Renal cortical epithelial cell (primary cell): ENCODE data around the gene MRPL53. TPM values are rescaled to one million over a fixed set of nuclear protein-coding genes. Genes with fewer than 3 reads are reported as not detected.
"Not testable (repeated sequence)": the region's sequence is repeated elsewhere in the genome, so short reads cannot be mapped to it uniquely, and the experiment has no call there.

ENCODE experiments used
- DNase-seq: peaks from one replicate; pipeline ENCODE4 v3.0.0-alpha.2; 2011; ENCODE audit warnings: low read depth
- total RNA-seq: library from RNA; depleted of rRNA; stranded (reverse); fragments of >200 nt; gene quantifications from 2 replicates; pipeline ENCODE4 v1.2.3, GENCODE V29; 2014

Gene MRPL53
- total RNA-seq, 1 donor from 2014 or later: 15.2 TPM

DNA sequence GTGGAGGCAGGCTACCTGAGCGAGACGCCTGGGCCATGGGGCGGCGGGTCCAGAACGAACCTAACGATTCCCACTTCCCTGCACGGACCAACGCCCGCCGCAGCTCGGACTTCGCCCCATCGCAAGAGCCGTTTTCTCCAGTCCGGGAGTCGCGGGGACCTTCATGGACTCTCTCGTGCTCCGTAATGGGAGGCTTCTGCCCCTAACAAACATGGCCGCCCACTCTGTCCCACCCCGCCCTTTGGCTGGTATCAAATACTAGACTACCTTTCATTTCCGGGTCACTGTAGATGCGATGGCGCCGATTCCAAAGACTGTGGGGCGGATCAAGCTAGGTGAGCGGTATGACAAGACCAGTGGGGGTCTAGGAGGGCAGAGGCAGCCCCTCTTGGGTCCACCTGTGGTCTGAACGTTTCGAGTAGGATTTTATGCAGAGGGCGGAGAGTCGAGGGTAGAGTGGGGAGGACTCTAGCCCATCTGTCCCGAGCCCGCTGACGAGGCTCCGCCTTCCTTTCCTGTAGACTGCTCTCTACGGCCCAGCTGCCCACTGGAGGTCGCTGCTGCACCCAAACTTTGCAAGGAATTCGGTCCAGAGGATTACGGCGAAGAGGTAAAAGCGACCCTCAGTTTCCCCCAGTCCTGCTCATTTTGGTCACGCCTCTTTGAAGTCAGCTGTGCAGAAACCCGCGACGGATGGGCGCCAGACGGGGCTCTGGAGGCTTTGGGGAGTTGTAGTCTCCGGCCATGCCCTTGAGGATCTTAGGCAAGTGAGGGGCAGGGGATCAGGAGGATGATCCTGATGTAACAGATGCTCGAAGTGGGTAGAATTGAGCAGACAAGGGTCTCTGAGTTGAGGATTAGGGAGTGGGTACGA lies 10.6 kb upstream of the MRPL53 start, which contains the start of the genes CCDC142 and TTC31:
Gene CCDC142 (minus strand): TSS at position 198 of the 874 bp plus-strand sequence. CDS start 161 bp downstream, at position 37.
Gene TTC31 (plus strand): TSS at position 281 of the 874 bp plus-strand sequence. CDS start 15 bp downstream, at position 296.
- DNase-seq: peak; percentile 90

DNA sequence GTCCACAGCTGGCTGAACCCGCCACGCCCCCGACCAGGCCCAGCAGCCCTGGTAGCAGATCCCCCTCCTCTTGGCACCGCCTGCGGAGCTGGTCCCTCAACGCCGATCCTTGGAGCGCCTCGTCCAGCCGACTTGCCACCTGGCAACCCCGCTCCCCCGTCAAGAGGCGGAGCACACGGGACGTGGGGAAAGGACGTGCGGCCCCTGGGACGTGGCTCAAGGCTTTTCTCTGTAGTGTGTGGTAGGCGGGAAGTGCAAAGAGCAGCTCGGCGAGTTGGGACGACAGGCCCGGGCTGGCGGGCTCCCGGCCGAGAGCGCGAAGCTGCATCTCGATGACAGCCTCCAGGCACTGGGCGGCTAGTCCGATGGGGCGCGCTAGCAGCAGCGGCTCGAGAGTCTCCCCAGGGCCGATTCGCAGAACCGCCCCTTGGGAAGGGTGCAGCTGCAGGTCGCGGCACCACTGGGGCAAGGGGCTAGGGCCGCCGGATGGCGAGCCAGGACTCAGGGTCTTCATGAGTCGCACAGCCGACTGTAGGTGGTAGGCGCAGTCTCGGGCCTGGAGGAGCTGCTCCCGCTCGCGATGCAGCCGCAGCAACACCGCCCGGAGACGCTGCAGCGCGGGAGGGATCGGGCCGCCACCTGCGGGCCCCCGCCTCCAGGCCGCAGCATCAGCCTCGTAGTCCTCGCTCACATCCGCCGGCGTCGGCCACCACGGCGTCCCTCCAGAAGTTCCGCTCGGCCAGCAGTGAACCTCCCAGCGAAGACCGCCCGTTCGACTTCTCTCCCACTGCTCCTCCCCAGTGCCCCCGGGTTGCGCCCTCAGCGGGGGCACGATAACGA lies 9.7 kb upstream of the MRPL53 start:
- DNase-seq: no peak

DNA sequence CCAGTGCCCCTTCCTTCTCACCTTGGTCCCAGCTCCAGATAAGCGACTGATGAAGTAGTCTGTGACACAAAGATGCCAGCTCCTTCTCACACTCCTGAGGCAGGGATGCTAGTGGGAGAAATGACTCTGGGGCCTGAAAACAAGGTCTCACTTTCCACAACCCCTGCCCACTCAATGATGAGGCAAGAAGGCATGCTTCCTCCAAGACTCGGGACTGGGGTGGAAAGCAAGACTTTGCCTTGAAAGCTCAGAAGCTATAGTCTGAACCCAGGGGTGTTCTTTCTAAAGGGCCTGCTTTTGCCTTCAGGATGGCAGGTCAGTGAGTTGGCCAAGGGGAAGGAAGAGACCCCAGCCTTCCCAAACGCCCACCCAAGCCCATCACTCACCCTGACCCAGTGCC lies 9.0 kb upstream of the MRPL53 start:
- DNase-seq: no peak

DNA sequence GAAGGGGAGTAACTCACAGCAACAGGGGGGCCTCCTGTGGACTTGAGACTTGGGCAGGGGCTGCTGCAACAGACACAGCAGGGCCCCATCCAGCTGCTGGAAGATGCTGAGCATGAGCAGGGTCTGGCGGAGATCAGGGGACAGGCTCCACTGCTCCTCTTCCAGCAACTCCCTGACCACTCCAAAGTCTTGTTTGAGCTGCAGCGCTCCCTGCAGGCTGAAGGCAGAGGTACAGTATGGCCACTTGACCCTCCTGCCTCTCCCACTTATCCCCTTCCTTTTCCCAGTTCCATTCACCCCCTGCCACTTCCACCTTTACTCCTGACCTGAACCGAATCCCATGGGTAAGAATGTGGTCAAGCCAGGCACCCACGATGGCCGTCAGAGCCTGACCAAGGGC lies 2.4 kb upstream of the MRPL53 start:
- no peak for DNase-seq

DNA sequence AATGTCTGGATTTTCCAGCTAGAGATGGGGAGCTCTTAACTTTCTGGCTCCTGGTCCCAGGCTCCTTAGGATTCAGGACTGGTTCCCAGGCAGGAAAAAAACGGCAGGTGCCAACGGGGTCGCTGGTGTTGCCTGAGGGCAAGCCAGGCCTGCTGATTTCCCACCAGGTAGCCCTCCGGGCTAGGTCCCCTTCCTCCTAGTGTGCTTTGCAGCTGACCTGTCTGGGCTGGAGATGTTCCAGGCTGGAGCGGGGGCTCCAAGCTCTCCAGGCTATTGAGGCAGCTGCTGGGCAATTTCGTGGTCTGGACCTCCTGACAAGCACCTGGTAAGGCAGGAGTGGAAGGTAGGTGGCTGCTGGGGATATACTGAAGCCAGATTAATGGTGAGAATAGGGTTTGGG lies 2.0 kb upstream of the MRPL53 start:
- DNase-seq: no peak

DNA sequence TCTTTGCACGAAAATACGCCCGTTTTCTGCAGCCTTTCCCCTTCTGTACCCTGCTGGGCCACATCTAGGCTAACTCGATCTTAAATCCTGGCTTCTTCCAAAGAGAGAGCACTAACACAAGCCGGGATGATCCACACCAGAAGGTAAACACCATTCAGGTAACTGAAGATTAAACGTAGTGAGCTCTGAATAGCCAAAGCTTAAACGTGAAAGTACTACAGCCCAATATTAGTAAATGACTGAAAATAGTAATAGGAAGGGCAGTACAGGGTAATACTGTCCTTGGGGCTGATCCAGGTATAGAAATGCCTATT lies 422 bp upstream of the MRPL53 start:
- no peak for DNase-seq

DNA sequence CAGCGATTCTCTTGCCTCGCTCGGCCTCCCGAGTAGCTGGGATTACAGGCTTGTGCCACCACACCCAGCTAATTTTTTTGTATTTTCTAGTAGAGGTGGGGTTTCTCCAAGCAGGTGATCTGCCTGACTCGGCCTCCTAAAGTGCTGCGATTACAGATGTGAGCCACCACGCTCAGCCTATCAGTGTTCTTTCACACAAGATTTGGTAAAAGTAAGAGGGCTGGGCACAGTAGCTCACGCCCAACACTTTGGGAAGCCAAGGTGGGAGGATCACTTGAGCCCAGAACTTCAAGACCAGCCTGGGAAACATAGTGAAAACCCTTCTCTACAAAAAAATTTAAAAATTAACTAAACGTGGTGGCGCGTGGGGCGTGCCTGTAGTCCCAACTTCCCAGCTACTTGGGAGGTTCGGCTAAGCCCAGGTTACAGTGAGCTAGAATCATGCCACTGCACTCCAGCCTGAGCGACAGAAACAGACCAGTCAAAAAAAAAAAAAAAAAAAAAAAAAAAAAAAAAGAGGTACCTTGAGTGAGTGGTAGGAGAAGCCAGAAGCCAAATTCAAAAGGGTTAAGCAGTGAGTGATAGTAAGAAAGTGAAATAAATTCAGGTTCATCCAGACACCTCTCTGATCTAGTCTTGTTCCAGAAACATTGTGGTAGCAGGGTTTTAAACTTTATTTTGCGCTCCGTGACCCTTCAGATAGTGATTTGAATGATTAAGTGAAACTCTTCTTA lies 981 bp downstream of the MRPL53 start:
- DNase-seq: no peak

DNA sequence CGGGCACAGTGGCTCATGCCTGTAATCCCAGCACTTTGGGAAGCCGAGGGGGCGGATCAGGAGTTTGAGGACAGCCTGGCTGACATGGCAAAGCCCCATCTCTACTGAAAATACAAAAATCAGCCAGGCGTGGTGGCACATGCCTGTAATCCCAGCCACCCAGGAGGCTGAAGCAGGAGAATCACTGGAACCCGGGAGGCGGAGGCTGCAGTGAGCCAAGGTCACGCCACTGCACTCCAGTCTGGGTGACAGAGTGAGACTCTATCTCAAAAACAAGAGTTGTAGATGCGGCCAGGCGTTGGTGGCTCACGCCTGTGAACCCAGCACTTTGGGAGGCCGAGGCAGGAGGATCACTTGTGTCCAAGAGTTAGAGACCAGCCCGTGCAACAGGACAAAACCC lies 1.7 kb downstream of the MRPL53 start:
- DNase-seq: not testable (repeated sequence)

DNA sequence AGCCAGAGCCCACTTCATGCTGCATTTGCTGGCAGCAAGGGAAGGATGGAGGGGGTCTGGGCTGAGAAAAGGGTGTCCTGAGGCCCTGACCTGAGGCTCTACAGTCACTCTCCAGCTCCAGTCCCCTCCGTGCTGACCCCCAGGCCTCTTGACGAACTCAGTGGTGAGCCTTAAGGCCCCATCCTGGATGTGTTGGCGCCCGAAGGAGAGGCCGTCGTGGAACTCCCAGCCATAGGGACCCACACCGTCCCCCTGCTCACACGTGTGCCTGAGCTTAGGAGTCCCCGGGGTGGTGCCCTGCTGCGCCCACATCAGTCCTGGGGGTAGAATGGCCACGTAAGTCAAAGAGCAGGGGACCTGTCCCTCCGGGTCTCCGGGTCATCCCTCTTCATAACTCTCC lies 8.1 kb downstream of the MRPL53 start:
- no peak for DNase-seq

DNA sequence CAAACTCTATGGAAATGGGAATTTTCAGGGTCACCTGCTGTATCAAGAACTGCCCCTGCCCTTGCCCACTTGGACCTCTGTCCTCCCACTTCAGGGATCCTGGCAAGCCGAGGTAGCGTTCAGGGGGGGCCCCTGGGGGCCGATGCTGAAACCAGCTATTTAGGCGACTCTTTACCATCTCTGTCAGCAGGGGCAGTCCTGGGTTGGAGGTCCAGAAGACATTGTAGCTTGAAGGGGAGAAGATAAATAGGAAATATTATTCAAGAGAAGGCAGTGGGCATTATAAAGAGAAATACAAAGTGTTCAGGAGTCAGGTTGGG lies 9.7 kb downstream of the MRPL53 start:
- no peak for DNase-seq

DNA sequence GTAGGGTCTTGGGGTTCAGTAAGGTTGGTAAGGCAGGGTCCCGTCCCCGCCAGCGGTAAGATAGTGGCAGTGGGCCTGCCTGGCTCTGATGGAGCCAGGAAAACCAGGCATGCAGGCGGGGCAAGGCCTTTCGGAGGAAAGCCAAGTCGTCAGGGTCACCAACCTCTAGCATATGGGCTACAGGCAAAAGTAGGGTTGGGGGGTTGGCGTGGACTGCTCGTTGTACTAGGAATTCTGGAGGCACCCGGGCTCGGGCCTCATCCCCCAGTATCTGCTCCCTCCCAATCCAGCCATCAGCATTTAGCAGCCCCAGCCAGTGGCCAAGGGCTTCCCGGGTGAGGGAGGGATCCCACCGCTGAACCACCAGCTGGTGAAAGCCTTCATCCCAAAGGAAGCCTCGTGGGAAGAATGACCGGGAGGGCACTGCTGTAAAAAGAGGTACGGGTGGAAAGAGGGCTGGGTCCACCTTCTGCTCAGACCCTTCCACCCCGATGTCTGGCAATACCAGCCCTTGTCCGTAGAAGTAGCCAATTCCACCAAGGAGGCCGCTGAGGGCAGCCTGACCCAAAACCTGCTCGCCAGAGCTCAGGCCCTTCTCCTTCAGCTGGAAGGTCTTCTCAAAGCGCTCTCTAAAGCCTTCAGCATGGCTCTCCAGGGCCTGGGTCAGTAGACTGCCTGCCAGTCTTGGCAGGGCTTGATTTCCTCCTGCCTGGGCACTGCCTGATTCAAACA lies 10.3 kb downstream of the MRPL53 start:
- no peak for DNase-seq

DNA sequence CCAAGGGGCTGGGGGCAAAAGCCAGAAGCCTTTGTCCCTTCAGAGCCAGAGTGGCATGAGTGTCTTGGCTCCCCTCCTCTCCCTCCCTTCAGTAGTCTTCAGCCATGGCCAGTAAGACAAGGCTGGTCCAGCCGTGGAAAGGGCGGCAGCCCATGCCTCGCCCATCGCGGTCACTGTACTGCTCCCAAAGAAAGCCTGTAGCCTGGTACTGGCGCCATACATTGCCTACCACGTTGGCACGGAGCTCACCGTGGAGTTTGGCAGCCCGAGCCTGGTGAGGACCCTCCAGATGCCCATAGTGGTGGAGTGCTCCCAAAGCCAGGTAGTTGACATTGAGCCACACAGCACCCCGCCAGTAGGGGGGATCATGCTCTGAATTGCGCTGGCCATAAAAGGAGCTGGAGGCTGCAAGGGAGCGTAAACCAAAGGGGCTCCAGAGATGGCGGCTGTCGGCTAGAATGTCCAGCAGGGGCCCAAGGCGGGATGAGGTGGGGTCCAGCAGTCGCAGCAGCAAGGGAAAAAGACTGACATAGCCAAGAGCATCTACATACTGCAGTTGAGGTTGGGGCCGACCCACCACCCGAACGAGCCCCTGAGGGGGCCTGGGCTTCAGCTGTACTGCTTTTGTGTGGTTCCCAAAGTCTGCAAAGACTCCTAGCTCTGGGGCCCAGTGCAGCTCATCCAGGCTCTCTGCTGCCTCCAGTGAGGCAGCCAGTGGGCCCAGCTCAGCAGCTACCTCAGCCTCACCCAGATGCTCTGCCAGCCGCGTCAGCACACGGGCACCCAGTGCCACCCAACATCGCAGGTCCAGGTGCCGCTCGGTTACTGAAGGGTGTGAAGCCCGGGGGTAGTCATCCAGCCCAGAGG lies 11.1 kb downstream of the MRPL53 start:
- DNase-seq: no peak

DNA sequence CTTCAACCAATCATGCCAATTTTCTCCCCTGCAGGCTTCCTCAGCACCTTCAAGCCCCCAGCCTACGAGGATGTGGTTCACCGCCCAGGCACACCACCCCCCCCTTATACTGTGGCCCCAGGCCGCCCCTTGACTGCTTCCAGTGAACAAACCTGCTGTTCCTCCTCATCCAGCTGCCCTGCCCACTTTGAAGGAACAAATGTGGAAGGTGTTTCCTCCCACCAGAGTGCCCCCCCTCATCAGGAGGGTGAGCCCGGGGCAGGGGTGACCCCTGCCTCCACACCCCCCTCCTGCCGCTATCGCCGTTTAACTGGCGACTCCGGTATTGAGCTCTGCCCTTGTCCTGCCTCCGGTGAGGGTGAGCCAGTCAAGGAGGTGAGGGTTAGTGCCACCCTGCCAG lies 12.3 kb downstream of the MRPL53 start:
- not testable (repeated sequence) for DNase-seq

DNA sequence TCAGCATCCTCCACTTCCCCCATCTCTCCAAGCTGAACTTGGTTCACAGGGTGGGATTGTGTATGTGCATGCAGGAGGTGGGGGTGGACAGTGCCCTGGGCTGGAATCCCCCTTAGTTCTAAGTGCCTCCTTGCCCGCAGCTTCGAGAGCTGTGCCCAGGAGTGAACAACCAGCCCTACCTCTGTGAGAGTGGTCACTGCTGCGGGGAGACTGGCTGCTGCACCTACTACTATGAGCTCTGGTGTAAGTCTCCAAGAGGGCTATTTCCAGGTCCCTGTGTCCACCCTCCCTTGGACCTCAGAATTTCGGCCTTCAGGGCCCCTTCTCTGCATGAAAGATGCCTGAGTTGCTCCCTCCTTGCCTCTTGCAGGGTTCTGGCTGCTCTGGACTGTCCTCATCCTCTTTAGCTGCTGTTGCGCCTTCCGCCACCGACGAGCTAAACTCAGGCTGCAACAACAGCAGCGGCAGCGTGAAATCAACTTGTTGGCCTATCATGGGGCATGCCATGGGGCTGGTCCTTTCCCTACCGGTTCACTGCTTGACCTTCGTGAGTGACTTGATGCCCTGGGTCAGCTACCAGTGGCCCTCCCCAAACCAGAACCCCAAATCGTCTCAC lies 12.9 kb downstream of the MRPL53 start:
- not testable (repeated sequence) for DNase-seq

DNA sequence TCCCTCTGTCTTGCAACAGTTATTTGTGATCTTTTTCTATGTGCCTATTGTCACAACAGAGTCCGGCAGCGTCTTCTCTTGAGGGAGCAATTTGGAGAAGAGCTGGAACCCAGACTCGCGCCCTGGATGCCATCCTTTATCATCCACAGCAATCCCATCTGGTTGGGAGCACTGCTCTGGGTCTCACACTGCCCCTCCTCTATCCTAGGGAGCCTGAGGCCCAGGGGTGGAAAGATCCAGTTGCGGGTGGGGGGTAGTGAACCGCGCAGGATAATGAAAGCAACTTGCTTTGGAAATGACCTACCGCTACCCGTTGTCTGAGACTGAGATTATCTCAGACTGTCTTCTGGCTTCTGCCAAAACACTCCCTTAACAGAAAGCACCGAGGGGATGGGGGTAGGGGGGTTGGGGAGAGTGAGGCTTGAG lies 13.5 kb downstream of the MRPL53 start:
- no peak for DNase-seq

DNA sequence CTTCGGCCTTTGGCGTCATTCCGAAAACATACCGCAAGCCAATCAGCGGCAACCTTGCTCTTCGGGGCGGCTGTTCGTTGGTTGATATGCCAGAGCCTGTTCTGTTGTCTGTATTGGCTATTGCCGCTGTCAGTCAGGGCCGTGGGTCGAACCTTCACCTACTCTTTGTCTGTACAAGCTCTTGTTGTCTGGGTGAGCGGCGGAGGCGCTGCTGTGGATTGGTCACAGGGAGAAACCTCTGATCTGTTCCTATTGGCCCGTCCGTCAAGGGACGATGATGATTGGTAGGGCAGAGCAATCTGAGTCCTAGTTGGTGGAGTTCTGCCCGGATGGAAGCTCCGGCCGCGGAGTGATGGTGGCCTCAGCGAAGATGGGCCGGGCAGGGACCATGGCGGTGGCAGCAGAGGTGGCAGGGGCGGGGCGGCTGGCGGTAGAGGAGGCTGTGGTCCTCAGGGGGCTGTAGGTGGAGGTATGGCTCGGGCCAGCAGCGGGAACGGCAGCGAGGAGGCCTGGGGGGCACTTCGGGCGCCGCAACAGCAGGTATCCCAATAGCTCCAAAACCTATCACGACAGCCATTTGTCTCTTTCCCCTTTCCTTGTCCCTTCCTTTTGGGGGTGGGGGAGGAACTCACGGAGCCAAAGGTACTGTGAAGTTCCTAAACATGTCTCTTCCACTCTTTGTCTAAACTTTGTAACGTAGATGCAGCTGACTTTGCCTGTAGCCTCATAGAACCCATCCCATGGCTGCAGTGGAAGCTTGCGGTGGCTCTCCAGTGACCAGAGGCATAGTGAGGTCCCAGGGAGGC lies 14.1 kb downstream of the MRPL53 start, which contains the start of gene WBP1:
Gene WBP1 (plus strand): TSS at position 307 of the 806 bp plus-strand sequence. CDS start 165 bp downstream, at position 472.
- peak; percentile 100 for DNase-seq

DNA sequence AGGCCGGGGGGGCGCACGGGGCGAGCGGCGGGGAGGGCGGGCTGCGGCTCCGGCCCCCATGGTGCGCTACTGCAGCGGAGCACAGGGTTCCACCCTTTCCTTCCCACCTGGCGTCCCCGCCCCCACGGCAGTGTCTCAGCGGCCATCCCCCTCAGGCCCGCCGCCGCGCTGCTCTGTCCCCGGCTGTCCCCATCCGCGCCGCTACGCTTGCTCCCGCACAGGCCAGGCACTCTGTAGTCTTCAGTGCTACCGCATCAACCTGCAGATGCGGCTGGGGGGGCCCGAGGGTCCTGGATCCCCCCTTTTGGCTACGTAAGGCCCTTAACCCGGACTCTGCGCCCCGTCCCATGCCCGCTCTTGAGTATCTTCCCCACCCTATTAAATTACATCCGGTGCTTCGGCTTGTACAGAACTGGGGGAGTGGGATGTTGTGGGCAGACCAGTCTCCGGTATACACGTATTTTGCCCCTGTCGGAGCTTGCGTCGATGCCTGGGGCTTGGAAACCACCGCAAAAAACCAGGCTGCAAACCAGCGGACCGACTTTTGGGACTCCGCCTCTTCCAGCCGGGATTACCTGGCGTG lies 14.8 kb downstream of the MRPL53 start:
- no peak for DNase-seq

DNA sequence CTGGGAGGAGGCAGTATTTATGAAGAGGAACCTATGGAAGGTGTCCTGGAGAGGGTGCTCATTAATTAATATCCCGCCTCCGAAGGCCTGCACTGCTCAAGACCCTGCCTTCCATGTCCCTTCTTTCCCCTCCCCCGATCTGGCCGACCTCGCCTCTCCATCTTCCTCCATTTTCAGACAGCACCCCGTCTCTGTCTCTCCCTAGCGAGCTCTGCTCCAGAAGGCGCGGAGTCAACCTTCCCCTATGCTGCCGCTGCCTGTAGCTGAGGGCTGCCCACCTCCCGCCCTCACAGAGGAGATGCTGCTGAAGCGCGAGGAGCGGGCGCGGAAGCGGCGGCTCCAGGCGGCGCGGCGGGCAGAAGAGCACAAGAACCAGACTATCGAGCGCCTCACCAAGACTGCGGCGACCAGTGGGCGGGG lies 15.3 kb downstream of the MRPL53 start:
- no peak for DNase-seq
